Measurements from ENCODE around the gene TPPP2.

TPPP2 gene

GRCh38 chr14:21038441-21039422 is 8.7 kb downstream of the TPPP2 start:
- peak; percentile 61 for DNase-seq (ENCODE audit: low read depth)

- DNase-seq (ENCODE audit: low read depth): peak; percentile 74
Measured at GRCh38 chr14:21039585-21040369, 9.8 kb downstream of the TPPP2 start.

GRCh38 chr14:21040370-21040925 is 10.4 kb downstream of the TPPP2 start:
- DNase-seq (ENCODE audit: low read depth): peak; percentile 35

- peak; percentile 71 for DNase-seq (ENCODE audit: low read depth)
Measured at GRCh38 chr14:21040941-21041340, 10.9 kb downstream of the TPPP2 start.

DNA sequence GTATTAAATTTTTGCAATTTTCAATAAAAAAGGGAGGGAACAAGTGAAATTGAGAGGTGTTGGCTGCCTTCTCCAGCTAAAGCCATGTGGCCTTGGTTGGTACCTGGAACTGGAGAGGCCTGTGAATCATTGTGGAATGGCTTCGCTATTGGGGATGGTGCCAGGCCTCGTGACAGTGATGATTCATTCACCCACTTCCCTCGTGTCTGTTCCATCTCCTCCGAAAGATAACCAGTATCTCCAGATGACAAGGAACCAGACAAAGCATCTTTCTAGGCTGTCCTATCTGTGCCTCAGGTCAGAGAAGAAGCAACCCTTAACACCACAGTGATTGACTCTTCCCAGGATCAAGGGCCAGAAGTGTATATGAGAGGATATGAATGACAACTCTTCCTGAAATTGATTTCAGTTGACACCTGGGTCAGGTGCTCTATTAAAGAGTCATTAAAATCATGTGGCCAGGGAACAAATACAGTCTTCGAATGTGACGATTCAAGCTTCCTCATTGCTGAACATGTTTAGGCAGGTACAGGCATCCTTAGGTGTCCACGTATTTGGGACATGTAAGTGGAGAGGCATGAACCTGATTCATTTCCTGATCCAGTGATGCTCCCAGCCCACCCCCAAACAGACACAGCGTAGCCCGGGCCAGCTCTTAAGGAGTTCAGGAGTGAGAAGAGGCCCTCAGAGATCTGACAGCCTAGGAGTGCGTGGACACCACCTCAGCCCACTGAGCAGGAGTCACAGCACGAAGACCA is 11.8 kb downstream of the TPPP2 start, which contains the start of gene RNASE7:
Gene RNASE7, plus strand, starts transcription at position 687 of the 758 bp plus-strand sequence. CDS start 631 bp downstream, outside the sequence.
- DNase-seq (ENCODE audit: low read depth): peak; percentile 85

DNA sequence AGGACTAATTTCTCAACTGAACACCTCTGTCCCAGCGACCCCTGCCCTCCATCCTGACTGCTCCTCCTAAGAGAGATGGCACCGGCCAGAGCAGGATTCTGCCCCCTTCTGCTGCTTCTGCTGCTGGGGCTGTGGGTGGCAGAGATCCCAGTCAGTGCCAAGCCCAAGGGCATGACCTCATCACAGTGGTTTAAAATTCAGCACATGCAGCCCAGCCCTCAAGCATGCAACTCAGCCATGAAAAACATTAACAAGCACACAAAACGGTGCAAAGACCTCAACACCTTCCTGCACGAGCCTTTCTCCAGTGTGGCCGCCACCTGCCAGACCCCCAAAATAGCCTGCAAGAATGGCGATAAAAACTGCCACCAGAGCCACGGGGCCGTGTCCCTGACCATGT is 12.9 kb downstream of the TPPP2 start:
- no peak for DNase-seq (ENCODE audit: low read depth)

- DNase-seq (ENCODE audit: low read depth): no peak
Measured at GRCh38 chr14:21043387-21043973, 13.5 kb downstream of the TPPP2 start.

DNA sequence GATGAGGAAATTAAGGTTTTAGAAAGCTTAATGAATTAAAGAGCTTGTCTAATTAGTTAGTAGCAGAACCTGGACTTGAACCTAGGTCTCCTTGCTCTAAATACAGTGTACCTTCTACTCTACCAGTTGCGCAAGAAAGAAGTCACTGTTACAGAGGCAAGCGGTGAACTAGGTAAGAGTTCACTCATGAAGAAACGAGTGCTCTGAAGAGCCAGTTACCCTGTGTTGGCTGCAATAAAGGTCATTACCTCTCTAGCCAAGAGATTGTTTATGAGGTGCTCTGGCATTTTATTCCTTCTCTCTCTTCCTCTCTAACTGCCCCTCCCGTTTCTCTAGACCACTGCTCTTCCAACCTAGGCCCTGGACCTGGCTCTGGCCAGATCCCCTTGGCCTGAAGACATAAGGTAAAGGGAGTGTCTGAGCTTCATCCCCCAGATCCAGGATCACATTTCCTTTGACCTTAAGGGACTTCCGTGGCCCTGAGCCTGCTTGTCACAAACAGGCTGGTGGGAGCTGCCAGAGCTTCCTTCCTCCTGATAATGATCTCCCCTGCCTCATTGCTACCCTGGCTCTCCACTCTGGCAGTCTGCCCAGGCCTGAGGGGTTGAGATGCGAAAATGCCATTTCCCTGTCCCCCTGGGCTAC is 14.1 kb downstream of the TPPP2 start:
- no peak for DNase-seq (ENCODE audit: low read depth)

DNA sequence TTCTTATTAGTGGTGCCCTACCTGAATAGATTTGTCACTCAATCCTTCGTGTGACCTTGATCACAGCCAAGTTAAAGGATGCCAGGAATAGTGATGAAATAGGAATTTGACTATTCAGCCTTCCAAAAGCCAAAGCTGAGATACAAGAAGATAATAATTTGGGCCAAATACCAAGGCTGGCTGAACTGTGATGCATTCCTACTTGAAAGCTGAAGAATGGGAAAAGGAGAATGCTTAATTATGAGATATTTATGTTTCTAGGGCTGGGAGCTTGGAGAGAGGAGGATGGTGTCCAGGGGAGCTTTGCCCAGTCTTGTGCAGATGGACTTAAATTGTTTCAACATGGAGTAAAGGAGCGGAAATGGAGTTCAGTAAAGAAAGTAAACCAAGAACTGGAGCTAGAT is 17.4 kb downstream of the TPPP2 start:
- DNase-seq (ENCODE audit: low read depth): no peak

DNA sequence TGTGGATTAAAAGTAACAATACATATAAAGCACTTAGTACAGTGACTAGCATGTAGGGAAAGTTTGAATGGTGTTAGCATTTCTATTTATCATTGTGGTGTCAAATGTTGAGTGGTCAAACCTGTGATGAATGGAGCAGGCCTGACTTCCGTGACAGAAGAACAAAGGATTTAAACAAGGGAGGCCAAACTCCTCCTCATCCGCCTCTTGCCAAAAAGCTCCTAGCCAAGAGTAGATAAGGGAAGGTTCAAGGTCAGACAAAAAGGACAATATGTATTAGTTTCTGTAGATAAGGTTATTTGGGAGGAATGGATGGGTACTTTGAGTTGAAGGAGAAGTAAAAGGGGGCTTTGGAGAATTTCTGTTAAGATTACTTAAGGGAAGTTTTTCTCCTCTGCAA is 18.6 kb downstream of the TPPP2 start:
- no peak for DNase-seq (ENCODE audit: low read depth)

GRCh38 chr14:21049271-21049673 is 19.3 kb downstream of the TPPP2 start:
- DNase-seq (ENCODE audit: low read depth): peak; percentile 73

GRCh38 chr14:21050597-21050996 is 20.6 kb downstream of the TPPP2 start:
- DNase-seq (ENCODE audit: low read depth): no peak

GRCh38 chr14:21053184-21054122 is 23.4 kb downstream of the TPPP2 start:
- no peak for DNase-seq (ENCODE audit: low read depth)

GRCh38 chr14:21054123-21054767 is 24.2 kb downstream of the TPPP2 start:
- DNase-seq (ENCODE audit: low read depth): no peak

- DNase-seq (ENCODE audit: low read depth): no peak
Measured at GRCh38 chr14:21054768-21055145, 24.7 kb downstream of the TPPP2 start.

- DNase-seq (ENCODE audit: low read depth): no peak
Measured at GRCh38 chr14:21055432-21056117, 25.6 kb downstream of the TPPP2 start.

- DNase-seq (ENCODE audit: low read depth): no peak
Measured at GRCh38 chr14:21056520-21057163, 26.6 kb downstream of the TPPP2 start.

Measured in amniotic epithelial cell (primary cell).